ENCODE data around the gene TUBA4A.
A peak's percentile ranks its signal among the peaks of the same experiment; 100 is the strongest.

DNA sequence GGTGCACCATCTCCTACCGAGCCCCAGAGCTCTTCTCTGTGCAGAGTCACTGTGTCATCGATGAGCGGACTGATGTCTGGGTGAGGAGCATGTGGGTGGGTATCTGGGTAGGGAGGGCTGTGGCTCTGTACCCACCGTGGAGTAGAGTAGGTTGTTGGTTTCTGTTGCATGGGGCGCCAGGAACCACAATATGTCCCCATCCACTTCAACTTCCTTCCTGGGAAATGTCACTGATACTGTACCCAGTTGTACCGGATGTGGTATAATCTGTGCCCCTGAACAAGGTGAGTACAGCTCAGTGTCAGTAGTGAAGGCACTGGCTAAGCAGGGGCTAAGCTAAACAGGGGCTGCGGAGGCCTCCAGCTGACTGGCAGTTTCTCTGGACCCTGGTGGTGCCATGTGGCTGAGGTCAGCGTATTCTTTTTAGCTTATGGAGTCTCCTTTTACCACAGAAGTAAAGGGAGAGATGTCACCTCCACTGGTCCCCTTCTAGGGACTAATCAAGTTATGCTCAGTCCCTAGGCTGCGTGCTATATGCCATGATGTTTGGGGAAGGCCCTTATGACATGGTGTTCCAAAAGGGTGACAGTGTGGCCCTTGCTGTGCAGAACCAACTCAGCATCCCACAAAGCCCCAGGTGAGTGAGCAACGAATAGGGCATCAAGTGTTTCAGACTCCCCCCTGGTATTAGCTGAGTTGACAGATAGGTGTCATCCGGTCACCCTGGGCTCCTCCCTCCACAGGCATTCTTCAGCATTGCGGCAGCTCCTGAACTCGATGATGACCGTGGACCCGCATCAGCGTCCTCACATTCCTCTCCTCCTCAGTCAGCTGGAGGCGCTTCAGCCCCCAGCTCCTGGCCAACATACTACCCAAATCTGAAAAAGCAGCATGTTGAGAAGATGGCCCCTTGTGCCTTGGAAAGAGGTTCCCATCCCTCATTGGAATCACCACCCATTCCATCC is 5.8 kb downstream of the TUBA4A start:
- TF ChIP-seq CTCF (IDR thresholded peaks at IDR 0.05 in 8 of 11, conservative IDR thresholded peaks at IDR 0.05 in 3 of 11) (no peak), POLR2A (IDR thresholded peaks at IDR 0.05) (peak in 1 of 3 donors; percentile 27)

Measured in spleen (tissue), 7 donors.